Measurements from ENCODE around the gene DAZAP1. TPM values are rescaled to one million over a fixed set of nuclear protein-coding genes. Genes with fewer than 3 reads are reported as not detected.

DAZAP1 gene
- total RNA-seq, 4 donors from 2014 or later: 53.7 to 74.1 (median 63.4) TPM

GRCh38 chr19:1425102-1425837 is 17.9 kb downstream of the DAZAP1 start:
- no peak overlapping the region for H3K4me3 ChIP-seq
- no peak overlapping the region for H3K27ac ChIP-seq
- H3K36me3 ChIP-seq: peaks cover 0 to 86% of the 10 kb centered on the region in 2 donors
- no peak for TF ChIP-seq CTCF (IDR thresholded peaks at IDR 0.05 in 4 of 5, conservative IDR thresholded peaks at IDR 0.05 in 1 of 5)
- no peak for TF ChIP-seq POLR2A (IDR thresholded peaks at IDR 0.05)
- H3K27me3 ChIP-seq: no peaks in the 10 kb centered on the region
- DNase-seq: no peak
- ATAC-seq: no peak
- H3K9me3 ChIP-seq: no peaks in the 10 kb centered on the region
- intact Hi-C loops (cut with DNase I; ENCODE audit: low total_unique reads) (no loop called here), in situ Hi-C loops (cut with MboI; ENCODE audit: low sequenced_read_pairs in 4 of 4) (no loop called here)
- H3K4me1 ChIP-seq: peaks cover 0 to 16% of the 10 kb centered on the region in 2 donors

- TF ChIP-seq POLR2A (IDR thresholded peaks at IDR 0.05): no peak
- TF ChIP-seq CTCF (IDR thresholded peaks at IDR 0.05 in 4 of 5, conservative IDR thresholded peaks at IDR 0.05 in 1 of 5): no peak
- ATAC-seq (no peak), DNase-seq (no peak)
- Histone ChIP-seq H3K36me3 (peaks cover 0 to 84% of the 10 kb centered on the region in 2 donors), H3K27ac (no peak overlapping the region), H3K4me3 (no peak overlapping the region), H3K4me1 (peaks cover 0 to 16% of the 10 kb centered on the region in 2 donors), H3K27me3 (no peaks in the 10 kb centered on the region), H3K9me3 (no peaks in the 10 kb centered on the region)
- in situ Hi-C loops (cut with MboI; ENCODE audit: low sequenced_read_pairs in 4 of 4) (no loop called here), intact Hi-C loops (cut with DNase I; ENCODE audit: low total_unique reads) (no loop called here)
Observed at GRCh38 chr19:1425902-1426301, 18.5 kb downstream of the DAZAP1 start.

GRCh38 chr19:1426736-1427135 is 19.4 kb downstream of the DAZAP1 start:
- intact Hi-C loops (cut with DNase I; ENCODE audit: low total_unique reads) (no loop called here), in situ Hi-C loops (cut with MboI; ENCODE audit: low sequenced_read_pairs in 4 of 4) (no loop called here)
- peaks cover 0 to 84% of the 10 kb centered on the region in 2 donors for H3K36me3 ChIP-seq
- no peak for ATAC-seq
- no peak overlapping the region for H3K4me3 ChIP-seq
- H3K27me3 ChIP-seq: no peaks in the 10 kb centered on the region
- no peak for TF ChIP-seq POLR2A (IDR thresholded peaks at IDR 0.05)
- no peak for TF ChIP-seq CTCF (IDR thresholded peaks at IDR 0.05 in 4 of 5, conservative IDR thresholded peaks at IDR 0.05 in 1 of 5)
- DNase-seq: no peak
- peaks cover 0 to 15% of the 10 kb centered on the region in 2 donors for H3K4me1 ChIP-seq
- H3K9me3 ChIP-seq: no peaks in the 10 kb centered on the region
- H3K27ac ChIP-seq: no peak overlapping the region

- Histone ChIP-seq H3K9me3 (no peaks in the 10 kb centered on the region), H3K36me3 (peaks cover 0 to 84% of the 10 kb centered on the region in 2 donors), H3K4me3 (no peak overlapping the region), H3K27ac (no peak overlapping the region), H3K4me1 (peaks cover 0 to 9% of the 10 kb centered on the region in 2 donors), H3K27me3 (no peaks in the 10 kb centered on the region)
- ATAC-seq: no peak
- in situ Hi-C loops (cut with MboI; ENCODE audit: low sequenced_read_pairs in 4 of 4) (no loop called here), intact Hi-C loops (cut with DNase I; ENCODE audit: low total_unique reads) (no loop called here)
- TF ChIP-seq CTCF (IDR thresholded peaks at IDR 0.05 in 4 of 5, conservative IDR thresholded peaks at IDR 0.05 in 1 of 5): no peak
- no peak for TF ChIP-seq POLR2A (IDR thresholded peaks at IDR 0.05)
- DNase-seq: no peak
Observed at GRCh38 chr19:1427221-1427920, 20.0 kb downstream of the DAZAP1 start.

Measured in gastrocnemius medialis (tissue), 4 donors.